ENCODE measurements around the gene SLC38A4. TPM values are rescaled to one million over a fixed set of nuclear protein-coding genes. Genes with fewer than 3 reads are reported as not detected.

Gene SLC38A4
- total and polyA plus RNA-seq, 2 donors (not counting 1 experiment from before 2014, with no cell fraction given): not detected

DNA sequence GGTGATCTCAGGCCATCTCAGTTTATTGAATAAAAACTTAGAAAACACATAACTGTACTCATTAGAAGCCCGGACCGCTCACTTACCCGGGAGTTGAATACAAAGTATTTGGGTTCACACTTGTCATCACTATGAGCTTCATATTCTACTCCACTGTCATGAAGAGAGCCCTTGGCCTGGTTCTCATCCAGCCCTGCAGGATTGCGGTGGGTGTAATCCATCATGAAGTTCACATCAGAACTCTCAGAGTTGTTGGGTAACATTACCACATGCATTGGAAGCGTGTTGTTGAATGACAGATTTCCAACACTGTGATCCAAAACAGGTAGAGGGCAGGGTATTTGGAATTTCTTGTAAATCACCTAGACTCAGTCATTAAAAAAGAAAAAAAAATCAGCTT, 47.4 kb downstream of the SLC38A4 start:
- Mint-ChIP-seq H3K4me1 (no peaks in the 10 kb centered on the region), H3K27me3 (peaks cover 14% of the 10 kb centered on the region), H3K27ac (no peak overlapping the region), H3K9me3 (ENCODE audit: insufficient read depth) (no peaks in the 10 kb centered on the region), H3K4me3 (no peak overlapping the region)
- Histone ChIP-seq H3K9ac (ENCODE audit: low read length) (no peak overlapping the region), H4K20me1 (ENCODE audit: control insufficient read depth, insufficient read depth, low read length, poor library complexity, severe bottlenecking) (no peaks in the 10 kb centered on the region), H3K9me3 (ENCODE audit: control extremely low read depth in 1 of 3, control insufficient read depth in 2 of 3, insufficient read depth in 1 of 3, low read length in 2 of 3) (no peaks in the 10 kb centered on the region), H3K79me2 (ENCODE audit: control insufficient read depth, insufficient read depth, low read length) (no peaks in the 10 kb centered on the region), H3K4me2 (replicated peaks; ENCODE audit: low read depth, low read length, poor library complexity, severe bottlenecking) (no peak overlapping the region), H3K36me3 (replicated peaks in 1 of 2; ENCODE audit: control extremely low read depth in 1 of 2, control insufficient read depth in 1 of 2, extremely low read depth in 1 of 2, insufficient read depth in 2 of 2, low read length in 1 of 2) (no peaks in the 10 kb centered on the region), H3K27ac (ENCODE audit: low read length in 2 of 2) (no peak overlapping the region), H3K4me3 (ENCODE audit: control extremely low read depth in 1 of 5, extremely low read depth in 1 of 5, insufficient read depth in 1 of 5, low read depth in 2 of 5, low read length in 4 of 5) (no peak overlapping the region), H3K4me1 (ENCODE audit: control insufficient read depth in 2 of 2, insufficient read depth in 2 of 2, low read length in 2 of 2) (no peaks in the 10 kb centered on the region), H3K27me3 (replicated peaks in 1 of 4; ENCODE audit: control extremely low read depth in 1 of 4, control insufficient read depth in 3 of 4, insufficient read depth in 4 of 4, low read length in 3 of 4) (no peaks in the 10 kb centered on the region), H2AFZ (ENCODE audit: insufficient read depth, low read depth, low read length, poor library complexity, severe bottlenecking) (no peak overlapping the region)
- intact Hi-C loops (cut with micrococcal nuclease): no loop called here
- ChIA-PET CTCF (no interaction called here), POLR2A (no interaction called here)
- ATAC-seq (ENCODE audit: low read depth) (no peak), DNase-seq (no peak)
- WGBS (ENCODE audit: insufficient coverage): 100% methylated on average over 4 of the region's 5 CpGs
- TF ChIP-seq EZH2 (IDR thresholded peaks at IDR 0.05; ENCODE audit: borderline replicate concordance, insufficient read depth, low read depth, low read length, poor library complexity, severe bottlenecking): no peak
- TF ChIP-seq, protein P1, sequence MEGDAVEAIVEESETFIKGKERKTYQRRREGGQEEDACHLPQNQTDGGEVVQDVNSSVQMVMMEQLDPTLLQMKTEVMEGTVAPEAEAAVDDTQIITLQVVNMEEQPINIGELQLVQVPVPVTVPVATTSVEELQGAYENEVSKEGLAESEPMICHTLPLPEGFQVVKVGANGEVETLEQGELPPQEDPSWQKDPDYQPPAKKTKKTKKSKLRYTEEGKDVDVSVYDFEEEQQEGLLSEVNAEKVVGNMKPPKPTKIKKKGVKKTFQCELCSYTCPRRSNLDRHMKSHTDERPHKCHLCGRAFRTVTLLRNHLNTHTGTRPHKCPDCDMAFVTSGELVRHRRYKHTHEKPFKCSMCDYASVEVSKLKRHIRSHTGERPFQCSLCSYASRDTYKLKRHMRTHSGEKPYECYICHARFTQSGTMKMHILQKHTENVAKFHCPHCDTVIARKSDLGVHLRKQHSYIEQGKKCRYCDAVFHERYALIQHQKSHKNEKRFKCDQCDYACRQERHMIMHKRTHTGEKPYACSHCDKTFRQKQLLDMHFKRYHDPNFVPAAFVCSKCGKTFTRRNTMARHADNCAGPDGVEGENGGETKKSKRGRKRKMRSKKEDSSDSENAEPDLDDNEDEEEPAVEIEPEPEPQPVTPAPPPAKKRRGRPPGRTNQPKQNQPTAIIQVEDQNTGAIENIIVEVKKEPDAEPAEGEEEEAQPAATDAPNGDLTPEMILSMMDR (IDR thresholded peaks at IDR 0.05): no peak

DNA sequence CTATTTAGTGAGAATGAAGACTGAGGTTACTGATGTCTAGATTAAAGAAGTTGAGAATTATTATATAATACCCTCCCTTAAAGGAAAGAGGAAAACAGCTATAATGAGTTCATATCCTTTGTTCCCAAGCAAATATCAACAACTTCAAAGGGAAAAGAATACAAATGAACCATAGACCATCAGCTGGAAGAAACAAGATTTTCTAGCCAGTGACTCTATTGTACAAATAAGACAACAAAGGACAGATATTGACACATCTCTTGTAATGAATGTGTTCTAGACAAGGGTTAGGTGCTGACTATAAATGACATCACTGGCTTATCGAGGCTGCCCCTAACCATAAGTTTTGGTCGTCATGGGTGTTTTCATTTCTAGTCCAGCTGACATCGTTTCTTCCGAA, 48.2 kb downstream of the SLC38A4 start:
- POLR2A ChIA-PET: no interaction called here
- CTCF ChIA-PET: no interaction called here
- no peak overlapping the region for H3K4me3 ChIP-seq (ENCODE audit: control extremely low read depth in 1 of 5, extremely low read depth in 1 of 5, insufficient read depth in 1 of 5, low read depth in 2 of 5, low read length in 4 of 5)
- no peaks in the 10 kb centered on the region for H4K20me1 ChIP-seq (ENCODE audit: control insufficient read depth, insufficient read depth, low read length, poor library complexity, severe bottlenecking)
- ATAC-seq (ENCODE audit: low read depth): no peak
- no peaks in the 10 kb centered on the region for H3K9me3 Mint-ChIP-seq (ENCODE audit: insufficient read depth)
- no peak overlapping the region for H3K27ac ChIP-seq (ENCODE audit: low read length in 2 of 2)
- no peak overlapping the region for H2AFZ ChIP-seq (ENCODE audit: insufficient read depth, low read depth, low read length, poor library complexity, severe bottlenecking)
- no peak for DNase-seq
- H3K9me3 ChIP-seq (ENCODE audit: control extremely low read depth in 1 of 3, control insufficient read depth in 2 of 3, insufficient read depth in 1 of 3, low read length in 2 of 3): no peaks in the 10 kb centered on the region
- intact Hi-C loops (cut with micrococcal nuclease): no loop called here
- H3K4me2 ChIP-seq (replicated peaks; ENCODE audit: low read depth, low read length, poor library complexity, severe bottlenecking): no peak overlapping the region
- H3K27me3 Mint-ChIP-seq: peaks cover 11% of the 10 kb centered on the region
- TF ChIP-seq EZH2 (IDR thresholded peaks at IDR 0.05; ENCODE audit: borderline replicate concordance, insufficient read depth, low read depth, low read length, poor library complexity, severe bottlenecking): no peak
- TF ChIP-seq, protein P1 (IDR thresholded peaks at IDR 0.05): no peak
- H3K4me1 Mint-ChIP-seq: no peaks in the 10 kb centered on the region
- no peaks in the 10 kb centered on the region for H3K4me1 ChIP-seq (ENCODE audit: control insufficient read depth in 2 of 2, insufficient read depth in 2 of 2, low read length in 2 of 2)
- H3K36me3 ChIP-seq (replicated peaks in 1 of 2; ENCODE audit: control extremely low read depth in 1 of 2, control insufficient read depth in 1 of 2, extremely low read depth in 1 of 2, insufficient read depth in 2 of 2, low read length in 1 of 2): no peaks in the 10 kb centered on the region
- no peak overlapping the region for H3K9ac ChIP-seq (ENCODE audit: low read length)
- no peaks in the 10 kb centered on the region for H3K79me2 ChIP-seq (ENCODE audit: control insufficient read depth, insufficient read depth, low read length)
- no peak overlapping the region for H3K4me3 Mint-ChIP-seq
- no peak overlapping the region for H3K27ac Mint-ChIP-seq
- no peaks in the 10 kb centered on the region for H3K27me3 ChIP-seq (replicated peaks in 1 of 4; ENCODE audit: control extremely low read depth in 1 of 4, control insufficient read depth in 3 of 4, insufficient read depth in 4 of 4, low read length in 3 of 4)
- 67% methylated on average over 1 of the region's 4 CpGs for WGBS (ENCODE audit: insufficient coverage)

All from B cell (primary cell).